Activated CD4-positive, alpha-beta T cell treated with anti-CD3 and anti-CD28 coated beads for 24 hours (primary cell): ENCODE results near the gene YIPF3.
"Not testable (repeated sequence)": the region's sequence is repeated elsewhere in the genome, so short reads cannot be mapped to it uniquely, and the experiment has no call there.

Source experiments
- DNase-seq, 2 donors: peaks; one replicate each; pipeline ENCODE4 v3.0.0-alpha.2; 2020; ENCODE audit warnings: low read depth in 2 of 2

The YIPF3 gene

GRCh38 chr6:43516697-43517504 is at the start of gene YIPF3, which contains the start of gene POLR1C:
Gene YIPF3, minus strand, starts transcription at chr6:43516926. Its CDS starts 119 bp downstream, at chr6:43516807.
Gene POLR1C, plus strand, starts transcription at chr6:43517089. Its CDS starts 21 bp downstream, at chr6:43517110.
- DNase-seq = peak; percentile 94

GRCh38 chr6:43559328-43559727 is 42.6 kb upstream of the YIPF3 start:
- DNase-seq = no peak

GRCh38 chr6:43557620-43558019 is 40.9 kb upstream of the YIPF3 start:
- not testable (repeated sequence) for DNase-seq

GRCh38 chr6:43547222-43547621 is 30.5 kb upstream of the YIPF3 start:
- DNase-seq = no peak

- no peak for DNase-seq
Measured at GRCh38 chr6:43544461-43544860, 27.7 kb upstream of the YIPF3 start.

GRCh38 chr6:43541774-43542471 is 25.2 kb upstream of the YIPF3 start:
- DNase-seq = no peak

- no peak for DNase-seq
Measured at GRCh38 chr6:43540507-43540906, 23.8 kb upstream of the YIPF3 start.

GRCh38 chr6:43539409-43539808 is 22.7 kb upstream of the YIPF3 start:
- DNase-seq = not testable (repeated sequence)

GRCh38 chr6:43538986-43539385 is 22.3 kb upstream of the YIPF3 start:
- DNase-seq = not testable (repeated sequence)

- no peak for DNase-seq
Measured at GRCh38 chr6:43532201-43532600, 15.5 kb upstream of the YIPF3 start.

- DNase-seq = no peak
Measured at GRCh38 chr6:43524483-43524961, 7.8 kb upstream of the YIPF3 start.

GRCh38 chr6:43523284-43523683 is 6.6 kb upstream of the YIPF3 start:
- DNase-seq = no peak

- DNase-seq = no peak
Measured at GRCh38 chr6:43522547-43523261, 6.0 kb upstream of the YIPF3 start.

GRCh38 chr6:43521836-43522235 is 5.1 kb upstream of the YIPF3 start:
- no peak for DNase-seq

- DNase-seq = no peak
Measured at GRCh38 chr6:43520097-43520496, 3.4 kb upstream of the YIPF3 start.

- no peak for DNase-seq
Measured at GRCh38 chr6:43517505-43518357, 1.0 kb upstream of the YIPF3 start.

GRCh38 chr6:43516367-43516696 is 394 bp downstream of the YIPF3 start:
- DNase-seq = no peak

GRCh38 chr6:43515808-43516207 is 918 bp downstream of the YIPF3 start:
- DNase-seq = no peak

GRCh38 chr6:43511824-43512415 is 4.8 kb downstream of the YIPF3 start:
- DNase-seq = no peak

- DNase-seq = no peak
Measured at GRCh38 chr6:43510827-43511163, 5.9 kb downstream of the YIPF3 start.
